ENCODE data around the gene PTPN4. TPM values are rescaled to one million over a fixed set of nuclear protein-coding genes. Genes with fewer than 3 reads are reported as not detected.

The PTPN4 gene
- total RNA-seq, 1 donor from 2014 or later = 40.4 TPM

GRCh38 chr2:119873350-119874315 lies 113.9 kb downstream of the PTPN4 start:
- ATAC-seq (no peak), DNase-seq (ENCODE audit: missing footprints) (no peak)
- intact Hi-C loops (cut with DNase I) = no loop called here

- DNase-seq (ENCODE audit: missing footprints) (no peak), ATAC-seq (no peak)
- intact Hi-C loops (cut with DNase I) = no loop called here
Observed at GRCh38 chr2:119879502-119879901, 119.8 kb downstream of the PTPN4 start.

GRCh38 chr2:119888680-119889079 lies 129.0 kb downstream of the PTPN4 start:
- no peak for DNase-seq (ENCODE audit: missing footprints)
- ATAC-seq = no peak
- intact Hi-C loops (cut with DNase I) = no loop called here

GRCh38 chr2:119897736-119898395 lies 138.1 kb downstream of the PTPN4 start:
- no peak for ATAC-seq
- DNase-seq (ENCODE audit: missing footprints) = no peak
- intact Hi-C loops (cut with DNase I) = no loop called here

- DNase-seq (ENCODE audit: missing footprints) (no peak), ATAC-seq (no peak)
- intact Hi-C loops (cut with DNase I) = no loop called here
Observed at GRCh38 chr2:119901013-119901412, 141.3 kb downstream of the PTPN4 start.

- intact Hi-C loops (cut with DNase I) = no loop called here
- DNase-seq (ENCODE audit: missing footprints) = no peak
- ATAC-seq = no peak
Observed at GRCh38 chr2:119910566-119910965, 150.8 kb downstream of the PTPN4 start.

GRCh38 chr2:119914266-119914665 lies 154.5 kb downstream of the PTPN4 start:
- intact Hi-C loops (cut with DNase I) = no loop called here
- ATAC-seq (no peak), DNase-seq (ENCODE audit: missing footprints) (no peak)

- intact Hi-C loops (cut with DNase I) = no loop called here
- DNase-seq (ENCODE audit: missing footprints) = no peak
- no peak for ATAC-seq
Observed at GRCh38 chr2:119921825-119922224, 162.1 kb downstream of the PTPN4 start.

- intact Hi-C loops (cut with DNase I) = no loop called here
- ATAC-seq = no peak
- DNase-seq (ENCODE audit: missing footprints) = no peak
Observed at GRCh38 chr2:119922699-119923098, 163.0 kb downstream of the PTPN4 start.

- ATAC-seq (no peak), DNase-seq (ENCODE audit: missing footprints) (no peak)
- intact Hi-C loops (cut with DNase I) = no loop called here
Observed at GRCh38 chr2:119929537-119929936, 169.8 kb downstream of the PTPN4 start.

- intact Hi-C loops (cut with DNase I) = no loop called here
- ATAC-seq = no peak
- no peak for DNase-seq (ENCODE audit: missing footprints)
Observed at GRCh38 chr2:119932809-119933208, 173.1 kb downstream of the PTPN4 start.

GRCh38 chr2:119934319-119934718 lies 174.6 kb downstream of the PTPN4 start:
- intact Hi-C loops (cut with DNase I) = no loop called here
- no peak for DNase-seq (ENCODE audit: missing footprints)
- ATAC-seq = no peak

- ATAC-seq = no peak
- intact Hi-C loops (cut with DNase I) = no loop called here
- DNase-seq (ENCODE audit: missing footprints) = no peak
Observed at GRCh38 chr2:119937680-119938079, 178.0 kb downstream of the PTPN4 start.

- ATAC-seq = no peak
- intact Hi-C loops (cut with DNase I) = no loop called here
Observed at GRCh38 chr2:119939915-119940314, 180.2 kb downstream of the PTPN4 start.

GRCh38 chr2:119940856-119941255 lies 181.1 kb downstream of the PTPN4 start:
- no peak for ATAC-seq
- intact Hi-C loops (cut with DNase I) = no loop called here
- DNase-seq (ENCODE audit: missing footprints) = no peak

More at GRCh38 chr2:119939915-119940314, 180.2 kb downstream of the PTPN4 start:
- DNase-seq (ENCODE audit: missing footprints) = no peak

GRCh38 chr2:119941388-119941787 lies 181.7 kb downstream of the PTPN4 start:
- ATAC-seq (no peak), DNase-seq (ENCODE audit: missing footprints) (no peak)
- intact Hi-C loops (cut with DNase I) = no loop called here

GRCh38 chr2:119941981-119942513 lies 182.3 kb downstream of the PTPN4 start:
- no peak for DNase-seq (ENCODE audit: missing footprints)
- no peak for ATAC-seq
- intact Hi-C loops (cut with DNase I) = no loop called here

- no peak for DNase-seq (ENCODE audit: missing footprints)
- intact Hi-C loops (cut with DNase I) = no loop called here
- no peak for ATAC-seq
Observed at GRCh38 chr2:119943058-119943457, 183.3 kb downstream of the PTPN4 start.

GRCh38 chr2:119947535-119947934 lies 187.8 kb downstream of the PTPN4 start:
- ATAC-seq = no peak
- DNase-seq (ENCODE audit: missing footprints) = no peak
- intact Hi-C loops (cut with DNase I) = no loop called here

GRCh38 chr2:119950966-119951365 lies 191.2 kb downstream of the PTPN4 start:
- ATAC-seq (no peak), DNase-seq (ENCODE audit: missing footprints) (no peak)
- intact Hi-C loops (cut with DNase I) = no loop called here
